Left lung (tissue), 10 donors: ENCODE data around the gene LAMA4. TPM values are rescaled to one million over a fixed set of nuclear protein-coding genes. Genes with fewer than 3 reads are reported as not detected.

ENCODE experiments used
- ATAC-seq: fragments of 200-7000 bp; cut with Tn5 transposase; one replicate; pipeline ENCODE4 v1.9.1; 2020; ENCODE audit warnings: moderate library complexity
- DNase-seq, 4 donors: peaks; one replicate each; pipeline ENCODE4 v3.0.0-alpha.2; 2013 to 2020
- H3K27ac ChIP-seq, 2 donors: fragments of 200-600 bp; sonication (generic) in 1 of 2; one replicate each; pipeline versions ENCODE4 v1.5.0 to v1.8.0; 2020 to 2021
- H3K27me3 ChIP-seq, 2 donors: fragments of 200-600 bp; sonication (generic) in 1 of 2; one replicate each; pipeline versions ENCODE4 v1.5.0 to v1.8.0; 2020 to 2021
- H3K36me3 ChIP-seq, 2 donors: fragments of 200-600 bp; sonication (generic) in 1 of 2; one replicate each; pipeline versions ENCODE4 v1.5.0 to v1.8.0; 2020 to 2021
- H3K4me1 ChIP-seq, 2 donors: fragments of 200-600 bp; one replicate each; pipeline ENCODE4 v1.8.0; 2021
- H3K4me3 ChIP-seq, 2 donors: fragments of 200-600 bp; sonication (generic) in 1 of 2; one replicate each; pipeline versions ENCODE4 v1.5.0 to v1.8.0; 2020 to 2021; ENCODE audit warnings: mild to moderate bottlenecking in 1 of 2
- H3K9me3 ChIP-seq, 2 donors: fragments of 200-600 bp; sonication (generic) in 1 of 2; one replicate each; pipeline versions ENCODE4 v1.5.0 to v1.8.0; 2020 to 2021
- intact Hi-C, 2 donors: fragments of 100-400 bp; cut with DNase I; formaldehyde crosslinking; loops; one replicate each; pipeline versions ENCODE4 v1.11.2 to v1.14.2; 2022
- polyA plus RNA-seq, 6 donors: library from polyadenylated mRNA; unstranded; fragments of 120-200 nt; gene quantifications; one replicate each; pipeline ENCODE4 v1.2.1, GENCODE V29; 2013; ENCODE audit not compliant: insufficient read length in 6 of 6
- total RNA-seq, 2 donors: library from RNA; stranded (reverse); fragmentation: NEBNext Ultra II Directional; extraction: Animal tissue kit (Norgen Biotek cat#: 25700); gene quantifications; one replicate each; pipeline ENCODE4 v1.2.1, GENCODE V29; 2021
- TF ChIP-seq, protein P1 (sequence below), 2 donors: fragments of 200-600 bp; sonication (generic) in 1 of 2; IDR thresholded peaks; one replicate each; pipeline versions ENCODE4 v1.5.0 to v1.8.0; 2021; ENCODE audit warnings: antibody characterized with exemption in 2 of 2
- donor health status: DM: no; HTN: yes; CAD: no.
- donor health status: DM: no; HTN: no; CAD: no.

The LAMA4 gene
- total and polyA plus RNA-seq, 8 donors = 87.5 to 258 (median 216) TPM

DNA sequence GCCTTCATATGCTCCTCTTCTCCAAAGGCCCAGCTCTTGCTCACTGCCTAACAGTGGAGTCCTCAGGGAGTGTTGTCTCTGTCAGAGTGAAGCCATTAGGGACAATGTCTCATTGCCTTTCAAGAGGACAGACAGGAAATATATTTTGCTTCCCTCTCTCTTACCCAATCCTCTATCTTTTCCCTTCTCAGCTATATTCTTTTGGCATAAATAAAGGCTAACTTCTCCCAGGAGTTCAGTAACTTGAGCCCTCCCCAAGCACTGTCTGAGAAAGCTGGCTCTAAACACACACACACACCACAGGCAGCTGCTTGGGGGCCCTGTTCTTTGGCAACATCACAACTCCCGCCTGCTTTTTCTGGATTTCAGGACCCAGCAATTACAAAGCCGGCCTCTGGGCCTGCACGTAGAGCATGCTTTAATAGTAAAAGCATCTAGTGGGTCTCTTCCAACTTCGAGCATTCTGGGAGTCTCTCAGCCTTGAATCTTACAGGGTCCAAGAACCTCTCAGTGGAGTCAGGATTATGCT, 34.7 kb upstream of the LAMA4 start:
- intact Hi-C loops = no loop called here
- Histone ChIP-seq H3K36me3 (no peaks in the 10 kb centered on the region), H3K4me3 (no peak overlapping the region), H3K4me1 (peaks cover 0 to 10% of the 10 kb centered on the region in 2 donors), H3K27ac (peak overlapping the region in 1 of 2 donors; percentile 9), H3K27me3 (no peaks in the 10 kb centered on the region), H3K9me3 (no peaks in the 10 kb centered on the region)
- ATAC-seq = peak; percentile 70
- TF ChIP-seq, protein P1, sequence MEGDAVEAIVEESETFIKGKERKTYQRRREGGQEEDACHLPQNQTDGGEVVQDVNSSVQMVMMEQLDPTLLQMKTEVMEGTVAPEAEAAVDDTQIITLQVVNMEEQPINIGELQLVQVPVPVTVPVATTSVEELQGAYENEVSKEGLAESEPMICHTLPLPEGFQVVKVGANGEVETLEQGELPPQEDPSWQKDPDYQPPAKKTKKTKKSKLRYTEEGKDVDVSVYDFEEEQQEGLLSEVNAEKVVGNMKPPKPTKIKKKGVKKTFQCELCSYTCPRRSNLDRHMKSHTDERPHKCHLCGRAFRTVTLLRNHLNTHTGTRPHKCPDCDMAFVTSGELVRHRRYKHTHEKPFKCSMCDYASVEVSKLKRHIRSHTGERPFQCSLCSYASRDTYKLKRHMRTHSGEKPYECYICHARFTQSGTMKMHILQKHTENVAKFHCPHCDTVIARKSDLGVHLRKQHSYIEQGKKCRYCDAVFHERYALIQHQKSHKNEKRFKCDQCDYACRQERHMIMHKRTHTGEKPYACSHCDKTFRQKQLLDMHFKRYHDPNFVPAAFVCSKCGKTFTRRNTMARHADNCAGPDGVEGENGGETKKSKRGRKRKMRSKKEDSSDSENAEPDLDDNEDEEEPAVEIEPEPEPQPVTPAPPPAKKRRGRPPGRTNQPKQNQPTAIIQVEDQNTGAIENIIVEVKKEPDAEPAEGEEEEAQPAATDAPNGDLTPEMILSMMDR (IDR thresholded peaks at IDR 0.05) = no peak
- peak in 3 of 4 donors; percentile 54 to 96 (median 92) for DNase-seq

DNA sequence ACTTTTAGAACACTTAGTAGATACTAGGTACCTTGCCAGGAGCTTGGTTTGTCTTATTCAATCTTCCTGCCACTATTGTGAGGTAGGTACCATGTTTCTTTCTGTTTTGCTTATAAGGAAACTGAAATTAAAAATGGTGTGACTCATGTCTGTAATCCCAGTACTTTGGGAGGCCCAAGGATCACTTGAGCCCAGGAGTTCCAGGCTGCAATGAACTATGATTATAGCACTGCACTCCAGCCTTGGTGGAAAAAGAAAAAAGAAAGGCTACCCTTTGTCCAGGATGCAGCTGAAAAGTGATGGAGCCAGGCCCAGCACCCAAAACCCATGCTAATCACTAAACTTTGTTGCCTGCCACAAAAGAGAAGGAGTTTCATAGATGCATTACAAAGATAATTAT, 34.1 kb upstream of the LAMA4 start:
- TF ChIP-seq, protein P1 (IDR thresholded peaks at IDR 0.05) = no peak
- intact Hi-C loops = no loop called here
- ATAC-seq (peak; percentile 39), DNase-seq (peak in 1 of 4 donors; percentile 25)
- no peaks in the 10 kb centered on the region for H3K9me3 ChIP-seq
- H3K27me3 ChIP-seq = no peaks in the 10 kb centered on the region
- peaks cover 0 to 10% of the 10 kb centered on the region in 2 donors for H3K4me1 ChIP-seq
- no peak overlapping the region for H3K4me3 ChIP-seq
- no peaks in the 10 kb centered on the region for H3K36me3 ChIP-seq
- H3K27ac ChIP-seq = peak overlapping the region in 1 of 2 donors; percentile 27

DNA sequence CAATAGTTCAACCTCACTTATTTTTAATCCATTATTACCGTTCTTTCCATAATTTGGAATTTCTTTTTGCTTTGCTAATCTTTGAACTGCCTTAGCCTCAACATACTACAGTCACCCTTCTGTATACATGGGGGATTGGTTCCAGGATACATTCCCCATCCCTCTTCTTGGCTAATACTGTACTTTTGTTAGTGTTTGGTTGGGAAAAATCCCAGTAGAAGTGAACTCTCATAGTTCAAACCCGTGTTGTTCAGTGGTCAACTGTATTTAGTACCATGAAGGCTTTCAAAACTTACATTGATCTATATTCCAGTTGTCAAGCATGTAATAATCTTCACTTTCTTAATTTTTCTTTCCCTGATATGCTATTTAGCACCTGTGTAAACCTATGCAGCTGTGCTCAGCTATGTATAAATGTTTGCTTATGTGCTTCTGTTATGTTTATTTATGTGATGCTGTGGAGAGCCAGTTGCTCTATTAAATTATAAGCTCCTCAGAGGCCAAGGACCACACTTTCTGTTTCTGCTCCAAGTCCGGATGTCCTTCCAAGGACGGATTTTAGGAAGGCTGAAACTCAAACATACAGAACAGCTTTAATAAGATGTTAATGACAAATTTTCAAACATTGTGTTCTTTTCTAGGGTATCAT, 33.3 kb upstream of the LAMA4 start:
- no peaks in the 10 kb centered on the region for H3K9me3 ChIP-seq
- H3K27me3 ChIP-seq = no peaks in the 10 kb centered on the region
- no peak overlapping the region for H3K4me3 ChIP-seq
- TF ChIP-seq, protein P1 (IDR thresholded peaks at IDR 0.05) = no peak
- DNase-seq = peak in 2 of 4 donors; percentile 22 to 58
- intact Hi-C loops = no loop called here
- H3K36me3 ChIP-seq = no peaks in the 10 kb centered on the region
- peaks cover 0 to 13% of the 10 kb centered on the region in 2 donors for H3K4me1 ChIP-seq
- peak; percentile 72 for ATAC-seq
- no peak overlapping the region for H3K27ac ChIP-seq

DNA sequence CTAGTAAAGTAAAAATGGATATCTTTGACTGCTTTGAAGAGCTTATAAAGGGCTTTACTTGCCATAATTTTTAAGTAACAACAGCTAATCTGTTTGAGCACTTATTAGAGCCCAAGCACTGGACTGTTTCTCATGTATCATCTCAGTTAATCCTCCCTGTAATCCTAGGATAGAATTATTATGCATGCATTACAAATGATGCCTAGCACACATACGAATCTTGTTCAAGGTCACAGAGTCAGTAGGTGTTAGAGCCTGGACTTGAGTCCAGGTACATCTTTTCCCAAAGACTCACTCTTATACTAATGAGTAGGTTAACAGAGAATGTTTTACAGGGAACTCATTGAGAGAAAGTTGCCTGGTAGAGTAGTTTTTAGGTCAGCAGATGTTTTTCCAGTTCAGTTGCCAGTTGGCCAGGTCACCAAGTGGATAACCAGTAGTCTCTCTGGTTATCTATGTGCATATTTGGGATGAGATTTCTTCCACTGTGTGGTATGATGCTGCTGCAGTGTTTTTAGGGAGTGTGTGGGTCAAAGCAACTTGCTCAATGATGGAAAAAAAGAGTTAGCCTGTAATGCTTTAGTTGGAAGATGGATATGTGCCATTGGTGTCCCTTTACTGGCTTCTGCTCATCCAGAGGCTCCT, 32.3 kb upstream of the LAMA4 start:
- intact Hi-C loops = no loop called here
- Histone ChIP-seq H3K27ac (no peak overlapping the region), H3K4me1 (peaks cover 0 to 22% of the 10 kb centered on the region in 2 donors), H3K9me3 (no peaks in the 10 kb centered on the region), H3K4me3 (no peak overlapping the region), H3K36me3 (no peaks in the 10 kb centered on the region), H3K27me3 (no peaks in the 10 kb centered on the region)
- TF ChIP-seq, protein P1 (IDR thresholded peaks at IDR 0.05) = no peak
- no peak for DNase-seq
- ATAC-seq = no peak

DNA sequence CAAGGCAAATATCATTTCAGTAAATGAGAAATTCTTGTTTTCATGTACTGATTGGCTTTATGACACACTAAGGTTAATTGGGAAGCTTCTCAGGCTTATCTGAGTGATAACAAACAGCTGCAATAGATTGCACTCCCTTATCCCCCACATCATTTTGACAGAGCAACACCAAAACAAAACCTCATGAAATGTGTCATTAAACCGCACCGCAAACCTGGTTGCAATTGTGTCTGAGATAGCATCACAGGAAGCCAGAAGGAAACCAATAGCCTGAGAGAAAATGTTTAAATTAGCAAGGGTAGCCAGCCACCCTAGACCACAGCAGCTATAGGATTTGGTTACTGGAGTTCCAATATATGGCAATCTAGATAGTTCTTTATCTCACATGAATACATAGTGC, 31.6 kb upstream of the LAMA4 start:
- DNase-seq (no peak), ATAC-seq (no peak)
- no peak overlapping the region for H3K27ac ChIP-seq
- TF ChIP-seq, protein P1 (IDR thresholded peaks at IDR 0.05) = no peak
- no peak overlapping the region for H3K4me3 ChIP-seq
- H3K36me3 ChIP-seq = no peaks in the 10 kb centered on the region
- intact Hi-C loops = no loop called here
- H3K4me1 ChIP-seq = peaks cover 0 to 25% of the 10 kb centered on the region in 2 donors
- no peaks in the 10 kb centered on the region for H3K27me3 ChIP-seq
- no peaks in the 10 kb centered on the region for H3K9me3 ChIP-seq
